ENCODE data around the gene NEK4.
"Not testable (repeated sequence)": the region's sequence is repeated elsewhere in the genome, so short reads cannot be mapped to it uniquely, and the experiment has no call there.

Gene NEK4

GRCh38 chr3:52777959-52778805, 7.4 kb upstream of the NEK4 start:
- no peak for DNase-seq (ENCODE audit: low read depth, low spot score)

- DNase-seq (ENCODE audit: low read depth, low spot score): no peak
These were observed 6.6 kb upstream of the NEK4 start, which contains the start of gene ITIH1 for GRCh38 chr3:52777127-52777958. Gene ITIH1, plus strand, starts transcription at chr3:52777599. Its CDS starts 17 bp downstream, at chr3:52777616.

DNA sequence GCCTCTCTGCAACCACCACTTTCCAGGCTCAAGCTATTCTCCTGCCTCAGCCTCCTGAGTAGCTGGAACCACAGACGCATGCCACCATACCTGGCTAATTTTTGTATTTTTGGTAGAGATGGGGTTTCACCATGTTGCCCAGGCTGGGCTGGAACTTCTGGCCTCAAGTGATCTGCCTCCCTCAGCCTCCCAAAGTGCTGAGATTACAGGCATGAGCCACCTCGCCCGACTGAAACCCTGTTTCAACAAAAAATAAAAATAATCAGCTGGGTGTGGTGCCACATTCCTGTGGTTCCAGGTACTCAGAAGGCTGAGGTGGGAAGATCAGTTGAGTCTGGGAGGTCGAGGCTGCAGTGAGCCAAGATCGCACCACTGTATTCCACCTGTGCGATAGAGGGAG, 5.7 kb upstream of the NEK4 start:
- not testable (repeated sequence) for DNase-seq (ENCODE audit: low read depth, low spot score)

- no peak for DNase-seq (ENCODE audit: low read depth, low spot score)
These were observed 5.1 kb upstream of the NEK4 start for GRCh38 chr3:52775877-52776276.

DNA sequence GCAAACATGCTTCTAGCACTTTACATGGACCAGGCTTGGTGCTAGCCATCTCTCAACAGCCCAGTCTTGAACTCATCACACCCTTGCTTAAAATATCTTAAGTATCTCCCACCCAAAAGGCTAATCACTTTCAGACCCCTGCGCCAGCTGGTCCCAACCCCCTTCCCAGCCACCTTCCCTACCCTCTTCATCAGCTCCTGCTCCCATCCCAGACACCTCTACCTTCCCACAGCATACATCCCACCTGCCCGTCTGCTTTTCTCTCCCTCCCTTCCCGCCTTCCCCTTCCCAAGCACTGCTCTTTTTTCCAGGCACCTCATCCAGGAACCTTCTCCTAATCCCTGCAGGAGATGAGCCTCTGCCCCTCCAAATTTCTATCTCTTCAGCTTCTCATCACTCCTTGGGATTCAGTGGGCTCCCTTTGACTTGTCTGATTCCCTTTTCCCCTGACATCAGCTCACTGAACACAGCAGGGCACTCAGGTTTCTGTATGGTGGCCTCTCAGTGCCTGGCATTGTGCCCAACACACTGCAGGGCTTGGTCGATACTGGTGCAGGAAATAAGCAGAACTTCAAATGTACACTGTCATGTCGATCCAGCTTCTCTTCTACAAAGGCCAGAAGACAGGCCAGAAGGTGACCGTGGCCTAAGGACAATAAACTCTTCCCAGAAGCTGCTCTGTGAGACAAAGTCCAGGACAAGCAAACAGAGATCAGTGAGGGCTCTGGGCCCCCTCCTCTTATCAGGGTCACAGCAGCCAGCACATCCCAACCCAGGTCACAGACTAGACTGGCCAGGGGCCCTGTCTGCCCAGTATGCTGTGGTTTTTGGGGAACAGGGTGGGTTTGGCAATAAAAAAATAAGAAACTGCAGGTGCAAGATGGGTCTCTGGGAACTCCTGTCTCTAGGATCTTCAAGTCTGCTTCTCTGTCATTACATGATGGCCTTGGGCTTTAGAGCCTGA, 4.4 kb upstream of the NEK4 start:
- DNase-seq (ENCODE audit: low read depth, low spot score): no peak

DNA sequence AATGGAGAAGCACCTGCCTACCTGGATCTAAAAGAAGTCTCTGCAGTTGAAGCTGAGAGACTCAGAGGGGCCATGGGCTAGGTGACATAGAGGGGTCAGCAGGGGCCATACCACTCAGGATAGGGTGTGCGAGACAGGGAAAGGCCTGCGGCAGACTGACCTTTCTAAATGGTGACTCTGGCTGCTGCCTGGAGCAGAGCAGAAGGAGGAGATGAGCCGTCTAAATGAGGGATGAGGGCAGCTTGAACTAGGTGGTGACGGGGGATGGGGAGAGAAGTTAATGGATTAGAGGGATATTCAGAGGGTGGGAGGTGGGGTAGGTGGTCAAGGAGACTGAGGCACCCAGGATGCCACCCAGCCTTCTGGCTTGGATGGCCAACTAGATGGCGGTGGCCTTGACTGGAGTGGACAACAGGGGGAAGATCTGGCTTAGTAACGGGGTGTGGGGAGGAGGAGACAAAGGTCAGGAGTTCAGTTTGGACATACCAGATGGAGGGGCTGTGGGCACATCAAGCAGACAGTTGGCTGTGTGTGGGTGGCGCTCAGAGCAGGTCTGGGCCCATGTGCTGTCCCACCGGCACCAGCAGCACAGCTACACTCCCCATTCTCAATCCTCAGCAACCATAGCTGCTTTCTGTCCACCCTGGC, 3.5 kb upstream of the NEK4 start:
- DNase-seq (ENCODE audit: low read depth, low spot score): no peak

DNA sequence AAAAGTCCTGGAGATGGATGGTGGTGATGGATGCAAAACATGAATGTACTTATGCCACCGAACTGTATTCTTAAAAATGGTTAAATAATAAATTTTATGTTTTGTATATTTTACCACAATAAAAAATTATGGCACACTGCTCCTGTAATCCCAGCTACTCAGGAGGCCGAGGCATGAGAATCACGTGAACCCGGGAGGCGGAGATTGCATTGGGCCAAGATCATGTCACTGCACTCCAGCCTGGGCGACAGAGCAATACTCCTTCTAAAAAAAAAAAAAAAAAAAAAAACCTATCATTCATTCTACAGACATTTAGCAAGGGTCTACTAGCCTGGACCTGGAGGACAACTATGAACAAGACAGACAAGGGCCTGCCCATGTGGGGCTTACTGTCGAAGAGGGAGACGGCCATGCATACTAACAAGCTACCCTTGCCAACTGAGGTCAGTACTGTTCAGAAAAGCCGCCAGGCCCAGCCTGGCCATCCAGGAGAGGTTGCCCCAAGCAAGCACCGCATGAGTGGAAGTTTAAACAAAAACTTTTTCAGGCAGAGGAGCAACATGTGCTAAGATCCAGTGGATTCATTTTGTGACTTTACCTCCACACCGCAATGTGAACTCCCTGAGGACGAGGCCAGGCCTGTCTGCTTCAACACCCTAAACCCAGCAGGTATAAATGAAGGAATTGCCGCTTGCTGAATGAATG, 2.8 kb upstream of the NEK4 start:
- no peak for DNase-seq (ENCODE audit: low read depth, low spot score)

- DNase-seq (ENCODE audit: low read depth, low spot score): no peak
These were observed 962 bp upstream of the NEK4 start for GRCh38 chr3:52771702-52772101.

GRCh38 chr3:52771334-52771681, 568 bp upstream of the NEK4 start:
- no peak for DNase-seq (ENCODE audit: low read depth, low spot score)

- DNase-seq (ENCODE audit: low read depth, low spot score): no peak
These were observed 819 bp downstream of the NEK4 start for GRCh38 chr3:52769786-52770455.

DNA sequence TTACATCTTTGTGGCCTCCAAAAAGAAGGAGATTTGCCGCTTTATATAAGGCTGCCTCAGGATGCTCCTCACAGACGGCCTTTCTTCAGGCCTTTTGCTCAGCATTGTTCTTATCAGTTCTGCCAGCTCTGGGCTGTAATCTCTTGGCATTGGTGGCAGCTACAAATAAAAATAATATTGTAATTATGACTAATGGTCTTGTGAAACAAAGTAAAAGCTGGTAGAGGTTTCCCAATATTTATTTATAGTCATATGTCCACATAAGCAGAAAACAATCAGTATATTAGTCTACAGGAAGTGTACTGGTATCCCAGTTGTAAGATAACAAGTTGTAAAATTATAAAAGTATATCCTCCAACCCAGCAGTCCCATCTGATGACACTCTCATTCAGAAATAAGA, 7.3 kb downstream of the NEK4 start:
- no peak for DNase-seq (ENCODE audit: low read depth, low spot score)

DNA sequence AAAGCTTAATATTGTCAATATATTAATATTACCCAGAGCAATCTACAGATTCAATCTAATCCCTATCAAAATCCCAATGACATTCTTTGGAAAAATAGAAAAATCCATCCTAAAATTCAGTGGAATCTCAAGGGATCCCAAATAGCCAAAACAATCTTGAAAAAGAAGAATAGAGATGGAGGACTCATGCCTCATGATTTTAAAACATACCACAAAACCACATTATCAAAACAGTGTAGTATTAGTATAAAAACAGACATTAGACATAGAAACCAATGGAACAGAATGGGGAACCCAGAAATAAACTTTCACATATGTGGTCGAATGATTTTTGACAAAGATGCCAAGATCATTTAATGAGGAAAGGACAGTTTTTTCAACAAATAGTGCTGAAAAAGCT, 14.6 kb downstream of the NEK4 start:
- no peak for DNase-seq (ENCODE audit: low read depth, low spot score)

DNA sequence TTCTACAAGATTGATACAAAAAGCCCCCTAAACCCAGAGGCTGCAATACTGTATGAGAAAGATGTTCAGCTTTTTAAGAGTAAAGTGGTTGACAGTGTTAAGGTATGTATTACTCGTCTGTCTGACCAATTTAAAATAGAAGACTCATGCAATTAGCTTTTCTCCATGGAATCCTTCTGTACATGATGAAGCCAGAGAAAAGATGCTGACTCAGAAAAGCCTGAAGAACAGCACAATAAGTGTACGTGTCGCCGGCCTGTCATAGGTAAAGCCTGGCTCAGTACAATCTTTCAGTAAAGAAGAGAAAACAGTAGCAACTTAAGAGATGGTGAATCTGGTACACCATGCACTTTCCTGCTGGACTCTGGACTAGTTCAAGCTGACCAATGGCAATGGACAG, 16.4 kb downstream of the NEK4 start:
- DNase-seq (ENCODE audit: low read depth, low spot score): no peak

- DNase-seq (ENCODE audit: low read depth, low spot score): no peak
These were observed 18.6 kb downstream of the NEK4 start for GRCh38 chr3:52752045-52752660.

DNA sequence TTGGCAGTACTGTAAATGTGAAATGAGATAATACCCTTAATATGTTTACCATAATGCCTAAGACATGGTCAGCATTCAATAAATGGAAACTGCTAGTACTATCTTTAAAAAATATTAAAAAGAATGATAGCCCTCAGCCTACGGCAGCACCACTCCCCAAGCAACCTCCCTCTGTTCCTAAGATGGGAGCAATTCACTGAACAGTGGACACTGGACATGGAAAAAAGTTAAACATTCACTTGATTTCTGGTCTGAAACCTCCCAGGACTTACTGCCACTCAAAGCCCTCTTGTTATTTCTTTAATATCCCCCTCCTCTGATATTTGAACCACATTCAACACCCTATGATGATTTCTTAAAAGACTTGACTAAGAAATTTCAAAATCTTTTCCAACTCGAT, 27.0 kb downstream of the NEK4 start:
- DNase-seq (ENCODE audit: low read depth, low spot score): no peak

DNA sequence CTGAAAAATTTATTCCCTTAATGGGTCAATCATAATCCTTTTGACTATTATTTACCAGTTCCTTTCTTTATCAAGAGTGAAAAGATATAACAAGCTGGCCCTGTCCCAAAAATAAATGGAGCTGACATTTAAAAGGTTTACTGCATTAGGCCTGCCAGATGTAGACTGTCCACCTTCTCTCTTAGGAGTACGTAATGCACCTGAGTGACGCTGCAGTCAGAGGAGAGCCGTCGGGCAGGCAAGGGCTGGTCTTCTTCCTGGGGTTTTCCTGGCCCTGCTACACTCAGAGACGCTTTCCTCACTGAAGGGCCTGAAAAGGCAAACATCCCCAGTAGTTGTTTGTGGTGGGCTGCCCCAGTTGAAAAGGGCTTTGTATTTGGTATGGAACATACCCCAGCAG, 27.6 kb downstream of the NEK4 start:
- no peak for DNase-seq (ENCODE audit: low read depth, low spot score)

DNA sequence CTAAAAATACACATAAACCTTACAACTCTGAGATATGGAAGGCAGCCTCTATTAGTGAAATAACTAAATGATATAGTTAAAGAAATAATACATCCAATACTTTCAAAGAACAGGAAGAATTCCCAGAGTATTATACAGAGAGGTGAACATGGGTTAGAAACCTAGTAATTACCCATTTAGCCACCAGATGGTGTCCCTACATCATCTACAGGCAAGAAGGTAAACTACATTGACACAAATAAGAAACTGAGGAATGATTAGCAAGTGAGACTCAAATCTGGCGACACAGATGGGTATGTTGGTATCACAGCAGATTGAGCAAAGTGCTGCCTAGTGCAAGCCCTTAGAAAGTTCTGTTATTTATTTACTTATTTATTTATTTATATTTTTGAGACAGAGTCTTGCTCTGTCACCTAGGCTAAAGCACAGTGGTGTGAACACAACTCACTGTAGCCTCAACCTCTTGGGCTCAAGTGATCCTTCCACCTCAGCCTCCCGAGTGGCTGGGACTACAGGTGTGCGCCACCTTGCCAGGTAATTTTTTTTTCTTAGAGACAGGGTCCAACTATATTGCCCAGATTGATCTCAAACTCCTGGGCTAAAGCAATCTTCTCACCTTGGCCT, 28.2 kb downstream of the NEK4 start:
- DNase-seq (ENCODE audit: low read depth, low spot score): no peak

DNA sequence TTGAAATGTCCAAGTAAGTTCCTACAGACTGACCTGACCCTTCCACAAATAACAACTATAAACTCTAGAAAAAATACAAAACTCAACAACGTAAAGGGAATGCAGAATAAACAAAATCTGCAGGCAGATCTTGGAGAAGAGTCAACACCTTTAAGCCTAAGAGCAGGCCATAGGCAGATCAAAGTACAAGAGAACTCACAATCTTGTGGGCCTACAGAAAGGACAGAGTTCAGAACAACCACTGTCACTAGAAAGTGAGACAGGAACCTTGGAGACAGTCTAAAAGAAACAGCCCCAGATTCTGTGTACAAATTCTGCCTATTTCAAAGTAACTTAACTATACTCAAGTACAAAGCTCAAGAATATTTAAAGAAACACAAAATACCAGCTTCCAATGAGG, 31.0 kb downstream of the NEK4 start:
- no peak for DNase-seq (ENCODE audit: low read depth, low spot score)

- DNase-seq (ENCODE audit: low read depth, low spot score): no peak
These were observed 37.4 kb downstream of the NEK4 start for GRCh38 chr3:52733256-52733891.
